HG03060 (cell line): ENCODE results near the gene CRACR2B.

Source experiments
- ATAC-seq: cut with Tn5 transposase; IDR thresholded peaks from one replicate; pipeline ENCODE4 v1.9.1; 2021; ENCODE audit warnings: low read depth, moderate number of reproducible peaks; ENCODE audit not compliant: unreplicated experiment

Gene CRACR2B

DNA sequence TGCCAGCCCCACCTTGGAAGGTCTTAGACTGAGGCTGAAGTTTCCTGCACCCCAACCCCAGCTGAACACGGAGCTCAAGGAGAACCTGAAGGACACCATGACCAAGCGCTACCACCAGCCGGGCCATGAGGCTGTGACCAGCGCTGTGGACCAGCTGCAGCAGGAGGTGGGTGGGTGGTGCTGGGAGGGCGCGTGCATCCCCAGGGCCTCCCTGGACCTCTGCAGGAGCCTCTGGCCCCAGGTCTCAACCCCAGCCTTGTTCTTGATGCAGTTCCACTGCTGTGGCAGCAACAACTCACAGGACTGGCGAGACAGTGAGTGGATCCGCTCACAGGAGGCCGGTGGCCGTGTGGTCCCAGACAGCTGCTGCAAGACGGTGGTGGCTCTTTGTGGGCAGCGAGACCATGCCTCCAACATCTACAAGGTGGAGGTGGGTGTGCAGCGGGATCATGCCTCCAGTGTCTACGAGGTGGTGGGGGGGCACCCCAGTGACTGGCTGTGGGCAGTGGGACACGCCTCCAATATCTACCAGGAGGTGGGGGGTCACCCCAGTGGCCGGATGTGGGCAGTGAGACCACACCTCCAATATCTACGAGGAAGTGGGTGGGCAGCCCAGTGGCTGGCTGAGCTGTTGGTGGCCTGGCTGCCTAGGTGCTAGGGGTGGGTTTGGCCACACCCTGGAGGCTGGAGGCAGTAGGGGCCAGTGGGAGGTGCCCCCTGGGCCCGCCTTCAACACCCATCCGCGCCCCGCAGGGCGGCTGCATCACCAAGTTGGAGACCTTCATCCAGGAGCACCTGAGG is 9.7 kb downstream of the CRACR2B start:
- ATAC-seq, result no peak

DNA sequence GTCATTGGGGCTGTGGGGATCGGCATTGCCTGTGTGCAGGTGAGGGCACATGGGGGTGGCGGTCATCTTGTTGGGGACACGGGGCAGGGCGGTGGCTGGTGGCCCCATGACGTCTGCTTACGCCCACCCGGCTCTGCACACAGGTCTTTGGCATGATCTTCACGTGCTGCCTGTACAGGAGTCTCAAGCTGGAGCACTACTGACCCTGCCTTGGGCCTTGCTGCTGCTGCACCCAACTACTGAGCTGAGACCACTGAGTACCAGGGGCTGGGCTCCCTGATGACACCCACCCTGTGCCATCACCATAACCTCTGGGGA is 10.2 kb downstream of the CRACR2B start:
- ATAC-seq, result no peak

DNA sequence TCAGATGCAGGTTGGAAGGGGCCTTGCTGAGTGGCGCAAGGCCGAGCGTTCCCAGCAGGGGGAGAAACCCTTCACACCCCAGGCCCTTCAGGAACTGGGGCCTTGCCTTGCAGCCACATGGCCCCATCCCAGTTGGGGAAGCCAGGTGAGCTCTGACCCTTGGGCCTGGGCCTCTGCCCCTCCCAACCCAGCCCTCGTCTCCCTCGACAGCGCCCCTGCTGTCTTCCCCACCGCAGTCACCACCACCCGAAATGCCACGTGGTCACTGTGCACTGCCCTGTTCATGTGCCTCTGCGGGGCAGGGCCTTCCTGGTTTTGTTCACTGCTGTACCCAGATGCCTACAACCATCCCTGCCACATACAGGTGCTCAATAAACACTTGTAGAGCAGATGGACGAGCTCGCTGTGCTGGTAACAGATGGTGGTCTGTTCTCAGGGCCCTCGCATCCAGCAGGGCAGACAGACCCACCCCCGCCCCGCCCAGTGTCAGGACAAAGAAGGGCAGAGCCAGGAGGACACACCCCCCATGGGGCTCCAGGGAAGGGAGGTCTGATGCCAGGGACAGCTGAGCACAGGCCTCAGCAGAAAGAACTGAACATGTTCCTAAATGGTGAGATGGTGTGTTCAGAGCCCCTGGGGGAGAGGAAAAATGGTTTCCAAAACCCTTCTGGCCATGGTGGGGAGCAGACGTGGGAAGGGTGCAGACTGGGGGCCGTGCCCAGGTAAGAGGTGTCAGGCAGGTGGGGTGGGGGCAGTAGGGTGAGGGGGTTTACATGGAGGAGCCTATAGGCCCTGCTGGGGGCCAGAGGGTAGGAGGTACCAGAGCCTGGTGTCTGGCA is 10.9 kb downstream of the CRACR2B start:
- ATAC-seq, result no peak

DNA sequence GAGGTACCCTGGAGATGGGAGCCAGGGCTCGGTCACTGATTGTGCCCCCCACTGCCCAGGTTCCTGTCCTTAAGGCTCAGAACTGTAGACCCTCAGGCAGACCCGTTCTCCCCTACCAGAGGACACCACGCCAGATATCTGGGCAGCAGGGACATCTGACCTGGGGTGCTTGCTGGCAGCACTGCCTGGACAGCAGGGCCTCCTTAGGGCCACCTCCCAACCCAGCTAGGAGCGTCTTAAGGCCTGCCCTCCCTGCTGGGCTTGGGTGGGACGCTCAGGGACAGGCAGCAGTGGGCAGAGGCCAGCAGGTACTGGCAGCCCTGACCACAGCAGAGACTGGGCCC is 11.5 kb downstream of the CRACR2B start:
- no peak for ATAC-seq

GRCh38 chr11:839875-840617 is 12.3 kb downstream of the CRACR2B start:
- no peak for ATAC-seq

- ATAC-seq, result no peak
Measured at GRCh38 chr11:841981-842369, 14.3 kb downstream of the CRACR2B start.

DNA sequence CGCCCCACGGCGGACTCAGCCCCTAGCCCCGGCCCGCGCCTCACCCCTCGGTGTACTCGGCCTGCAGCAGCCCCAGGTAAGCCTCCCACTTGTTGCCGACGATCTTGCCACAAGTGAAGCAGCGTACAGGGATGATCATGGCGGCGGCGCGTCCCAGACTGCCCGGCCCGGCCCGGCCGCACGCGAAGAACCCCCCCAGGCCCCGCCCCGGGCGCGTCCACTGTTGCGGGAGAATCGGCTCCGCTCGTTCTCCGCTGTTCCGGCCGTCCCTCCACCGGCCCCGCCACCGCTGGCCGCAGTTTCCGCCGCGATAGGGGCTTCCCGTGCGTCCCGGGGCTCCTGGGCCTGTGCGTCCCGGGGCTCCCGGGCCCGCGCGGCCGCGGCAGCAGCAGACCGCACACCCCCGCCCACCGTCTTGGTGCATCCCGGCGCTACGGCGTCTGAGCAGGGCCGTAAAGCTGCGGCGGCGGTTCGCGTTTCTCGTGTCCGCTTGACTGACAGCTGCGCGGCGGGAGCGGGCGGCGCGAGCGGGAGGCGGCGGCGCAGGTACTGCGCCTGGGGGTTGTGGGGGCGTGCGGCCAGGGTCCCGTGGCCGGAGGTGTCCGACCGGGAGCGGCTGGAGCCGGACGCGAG is 14.8 kb downstream of the CRACR2B start, which contains the start of the genes POLR2L and TSPAN4:
TSS of gene POLR2L (minus strand) at position 160 of the 633 bp plus-strand sequence. CDS start at position 139, 21 bp downstream.
TSS of gene TSPAN4 (plus strand) at position 483 of the 633 bp plus-strand sequence. CDS start 7,453 bp downstream, outside the sequence.
- ATAC-seq, result peak; percentile 30

- no peak for ATAC-seq
Measured at GRCh38 chr11:843086-843734, 15.5 kb downstream of the CRACR2B start.

DNA sequence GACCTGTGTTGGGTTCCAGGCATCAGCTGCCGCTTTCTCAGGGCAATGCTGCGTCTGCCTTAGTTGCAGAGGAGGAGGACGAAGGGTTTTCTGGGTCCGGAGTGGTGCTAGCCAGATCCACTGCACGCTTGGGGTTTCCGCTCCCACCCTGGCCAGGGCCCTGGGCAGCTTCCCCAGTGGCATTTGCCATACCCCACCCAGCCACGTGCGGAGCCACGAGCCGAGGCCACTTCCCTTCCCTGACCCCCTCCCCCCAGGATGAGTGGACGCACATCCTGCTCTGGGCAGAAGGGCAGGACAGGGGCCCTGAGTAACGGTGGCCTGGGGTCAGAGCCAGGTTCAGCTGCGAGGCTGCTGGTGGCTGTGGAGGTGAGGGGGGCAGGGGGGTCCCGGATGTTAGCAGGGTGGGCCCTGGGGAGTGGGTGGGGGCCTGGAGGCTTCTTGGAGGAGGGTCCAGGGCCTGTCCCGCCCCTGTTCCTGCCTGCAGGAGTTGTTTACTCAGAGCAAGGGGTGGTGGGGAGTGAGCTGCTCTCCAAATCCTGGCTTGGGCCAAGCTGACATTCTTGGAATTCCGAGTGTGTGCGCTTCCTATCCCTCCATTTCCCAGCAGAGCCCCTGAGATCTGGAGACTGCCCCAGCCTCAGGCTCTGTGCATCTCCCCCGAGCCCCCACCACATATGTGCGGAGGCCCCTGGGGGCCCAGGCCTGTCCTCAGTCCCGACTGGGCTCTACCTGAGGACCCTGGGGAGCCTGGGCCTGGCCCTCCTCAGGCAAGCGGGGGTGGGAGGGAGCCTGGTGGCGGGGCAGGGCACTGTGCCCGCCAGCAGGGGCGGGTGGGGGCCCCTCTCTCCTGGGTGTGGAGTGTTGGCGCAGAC is 16.3 kb downstream of the CRACR2B start:
- ATAC-seq, result no peak

GRCh38 chr11:844693-845644 is 17.2 kb downstream of the CRACR2B start:
- no peak for ATAC-seq

- no peak for ATAC-seq
Measured at GRCh38 chr11:845872-846495, 18.3 kb downstream of the CRACR2B start.

DNA sequence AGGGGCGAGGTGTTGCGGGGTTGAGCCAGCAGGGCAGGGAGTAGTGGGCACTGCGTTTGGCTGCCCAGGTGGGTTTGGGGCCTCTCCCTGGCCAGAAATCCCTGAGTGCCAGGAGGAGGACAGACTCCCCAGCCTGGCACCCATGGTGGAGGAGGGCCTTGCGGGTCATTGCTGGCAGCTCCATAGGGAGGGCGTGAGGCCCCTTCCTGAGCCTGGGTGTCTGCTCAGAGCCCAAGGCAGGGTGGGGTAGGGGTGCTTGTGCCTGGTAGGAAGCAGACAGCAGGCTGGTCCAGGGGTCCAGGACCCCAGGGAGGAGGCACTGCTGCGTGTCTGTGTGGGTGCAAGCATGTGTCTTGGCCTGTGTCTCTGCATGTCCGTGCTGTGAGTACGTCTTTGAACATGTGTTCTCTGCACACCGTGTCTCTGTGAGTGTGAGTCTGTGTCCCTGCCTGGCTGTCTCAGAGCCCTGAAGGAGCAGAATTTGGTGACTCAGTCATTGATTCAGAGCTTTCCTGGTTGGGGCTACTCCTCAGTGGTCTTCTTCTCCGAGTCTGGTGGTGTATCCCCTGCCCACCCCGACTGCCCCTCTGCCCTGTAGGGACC is 18.9 kb downstream of the CRACR2B start:
- no peak for ATAC-seq

- ATAC-seq, result no peak
Measured at GRCh38 chr11:847876-848275, 20.2 kb downstream of the CRACR2B start.

GRCh38 chr11:848380-848931 is 20.7 kb downstream of the CRACR2B start:
- no peak for ATAC-seq

- no peak for ATAC-seq
Measured at GRCh38 chr11:849104-849824, 21.5 kb downstream of the CRACR2B start.
